ENCODE measurements around the gene ZNF580.
A peak's percentile ranks its signal among the peaks of the same experiment; 100 is the strongest.

The ZNF580 gene

GRCh38 chr19:55640577-55641425 lies at the start of gene ZNF580:
Gene ZNF580, plus strand, starts transcription at chr19:55641002. Its CDS starts 1,507 bp downstream, at chr19:55642509.
- Mint-ChIP-seq H3K4me3 (peak within 1 kb of the TSS; percentile 95), H3K4me1 (peaks cover 53% of the 10 kb centered on the region), H3K27me3 (no peaks in the 10 kb centered on the region), H3K9me3 (peaks cover 2% of the 10 kb centered on the region), H3K36me3 (peaks cover 18% of the 10 kb centered on the region), H3K27ac (peak within 1 kb of the TSS; percentile 87)
- peak in 1 of 2 donors; percentile 65 for DNase-seq (ENCODE audit: low spot score in 2 of 2)
- ATAC-seq (ENCODE audit: low read depth), result no peak

GRCh38 chr19:55591555-55591954 lies 49.2 kb upstream of the ZNF580 start:
- Mint-ChIP-seq H3K36me3 (peaks cover 27% of the 10 kb centered on the region), H3K27me3 (no peaks in the 10 kb centered on the region), H3K27ac (no peak overlapping the region), H3K4me3 (no peak overlapping the region), H3K4me1 (peaks cover 6% of the 10 kb centered on the region), H3K9me3 (peaks cover 2% of the 10 kb centered on the region)
- ATAC-seq (ENCODE audit: low read depth) (no peak), DNase-seq (ENCODE audit: low spot score in 2 of 2) (no peak)

- Mint-ChIP-seq H3K27me3 (no peaks in the 10 kb centered on the region), H3K9me3 (peaks cover 2% of the 10 kb centered on the region), H3K36me3 (peaks cover 33% of the 10 kb centered on the region), H3K4me1 (peaks cover 3% of the 10 kb centered on the region), H3K4me3 (no peak overlapping the region), H3K27ac (no peak overlapping the region)
- ATAC-seq (ENCODE audit: low read depth) (no peak), DNase-seq (ENCODE audit: low spot score in 2 of 2) (no peak)
These were observed 48.3 kb upstream of the ZNF580 start for GRCh38 chr19:55592391-55593090.

- H3K9me3 Mint-ChIP-seq, result peaks cover 5% of the 10 kb centered on the region
- no peak overlapping the region for H3K4me3 Mint-ChIP-seq
- peaks cover 6% of the 10 kb centered on the region for H3K4me1 Mint-ChIP-seq
- ATAC-seq (ENCODE audit: low read depth), result no peak
- no peak for DNase-seq (ENCODE audit: low spot score in 2 of 2)
- H3K27me3 Mint-ChIP-seq, result no peaks in the 10 kb centered on the region
- no peak overlapping the region for H3K27ac Mint-ChIP-seq
- peaks cover 38% of the 10 kb centered on the region for H3K36me3 Mint-ChIP-seq
These were observed 47.6 kb upstream of the ZNF580 start for GRCh38 chr19:55593096-55593772.

DNA sequence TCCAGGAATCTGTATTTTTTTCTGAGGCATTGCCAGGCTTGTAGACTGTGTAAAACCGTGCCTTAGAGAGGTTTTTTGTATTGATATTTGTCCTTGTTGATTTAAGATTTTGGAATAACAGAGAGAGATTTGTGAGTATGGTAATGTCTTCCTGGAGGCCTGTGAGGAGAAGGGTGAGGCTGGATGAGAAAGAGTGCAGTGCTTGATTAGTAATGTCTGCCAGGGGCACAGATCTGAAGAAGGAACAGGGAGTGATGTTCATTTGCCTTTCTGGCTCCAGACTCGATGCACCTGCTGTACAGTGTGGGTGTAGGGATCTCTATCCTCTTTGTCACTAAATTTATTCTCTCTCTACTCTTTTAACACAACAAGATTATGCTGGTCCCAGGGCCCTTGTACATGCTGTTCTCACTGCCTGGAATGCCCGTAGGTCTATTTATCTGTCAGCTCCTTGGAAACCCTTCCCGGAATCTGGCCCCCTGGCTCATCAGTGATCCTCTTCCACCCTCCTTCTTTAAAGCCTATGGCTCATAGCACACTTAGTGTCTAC lies 45.7 kb upstream of the ZNF580 start:
- no peaks in the 10 kb centered on the region for H3K27me3 Mint-ChIP-seq
- no peak overlapping the region for H3K4me3 Mint-ChIP-seq
- peaks cover 42% of the 10 kb centered on the region for H3K36me3 Mint-ChIP-seq
- H3K4me1 Mint-ChIP-seq, result peaks cover 11% of the 10 kb centered on the region
- ATAC-seq (ENCODE audit: low read depth) (no peak), DNase-seq (ENCODE audit: low spot score in 2 of 2) (no peak)
- H3K27ac Mint-ChIP-seq, result no peak overlapping the region
- H3K9me3 Mint-ChIP-seq, result peaks cover 8% of the 10 kb centered on the region

DNA sequence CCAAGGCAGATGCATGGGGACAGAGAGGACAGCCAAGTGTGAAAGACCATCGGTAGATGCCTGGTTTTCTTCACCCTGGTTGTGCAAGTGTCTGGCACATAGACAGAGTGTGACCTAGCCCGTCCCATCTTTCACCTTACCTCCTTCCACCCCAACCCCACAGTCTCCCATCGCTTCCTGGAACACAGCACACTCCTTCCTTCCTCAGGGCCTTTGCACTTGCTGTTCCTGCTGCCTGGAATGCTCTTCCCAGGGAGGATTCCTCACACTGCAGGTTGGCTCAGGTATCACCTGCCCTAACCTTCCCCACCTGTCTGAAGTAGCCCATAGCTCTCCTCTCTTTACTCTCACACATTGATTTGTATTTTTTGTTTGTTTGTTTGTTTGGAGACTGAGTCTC lies 44.5 kb upstream of the ZNF580 start:
- peaks cover 40% of the 10 kb centered on the region for H3K36me3 Mint-ChIP-seq
- ATAC-seq (ENCODE audit: low read depth), result no peak
- H3K27ac Mint-ChIP-seq, result no peak overlapping the region
- peaks cover 14% of the 10 kb centered on the region for H3K4me1 Mint-ChIP-seq
- peaks cover 8% of the 10 kb centered on the region for H3K9me3 Mint-ChIP-seq
- no peak for DNase-seq (ENCODE audit: low spot score in 2 of 2)
- H3K27me3 Mint-ChIP-seq, result no peaks in the 10 kb centered on the region
- no peak overlapping the region for H3K4me3 Mint-ChIP-seq

DNA sequence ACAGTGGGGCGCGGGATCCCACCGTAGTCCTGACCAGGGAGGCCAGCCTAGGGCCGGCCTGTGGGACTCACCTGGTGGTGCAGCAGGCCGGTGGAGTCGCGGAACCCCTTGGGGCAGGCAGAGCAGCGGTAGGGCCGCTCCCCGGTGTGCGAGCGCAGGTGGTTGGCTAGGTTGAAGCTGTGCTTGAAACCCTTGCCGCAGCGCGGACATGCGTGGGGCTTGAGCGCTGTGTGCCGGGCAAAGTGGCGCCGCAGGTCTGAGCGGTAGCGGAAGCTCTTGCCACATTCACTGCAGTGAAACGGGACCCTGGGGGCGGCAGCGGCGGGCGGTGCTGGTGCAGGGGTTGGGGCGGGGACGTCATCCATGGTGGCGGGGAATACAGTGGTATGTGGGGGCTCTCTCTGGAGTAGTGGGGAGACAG lies 43.3 kb upstream of the ZNF580 start:
- no peak overlapping the region for H3K27ac Mint-ChIP-seq
- peaks cover 17% of the 10 kb centered on the region for H3K4me1 Mint-ChIP-seq
- H3K36me3 Mint-ChIP-seq, result peaks cover 37% of the 10 kb centered on the region
- ATAC-seq (ENCODE audit: low read depth), result no peak
- H3K4me3 Mint-ChIP-seq, result no peak overlapping the region
- H3K9me3 Mint-ChIP-seq, result peaks cover 8% of the 10 kb centered on the region
- H3K27me3 Mint-ChIP-seq, result no peaks in the 10 kb centered on the region
- no peak for DNase-seq (ENCODE audit: low spot score in 2 of 2)

GRCh38 chr19:55598034-55598433 lies 42.8 kb upstream of the ZNF580 start:
- no peak for DNase-seq (ENCODE audit: low spot score in 2 of 2)
- no peak for ATAC-seq (ENCODE audit: low read depth)
- Mint-ChIP-seq H3K9me3 (peaks cover 8% of the 10 kb centered on the region), H3K27me3 (no peaks in the 10 kb centered on the region), H3K4me3 (no peak overlapping the region), H3K36me3 (peaks cover 37% of the 10 kb centered on the region), H3K27ac (no peak overlapping the region), H3K4me1 (peaks cover 17% of the 10 kb centered on the region)

DNA sequence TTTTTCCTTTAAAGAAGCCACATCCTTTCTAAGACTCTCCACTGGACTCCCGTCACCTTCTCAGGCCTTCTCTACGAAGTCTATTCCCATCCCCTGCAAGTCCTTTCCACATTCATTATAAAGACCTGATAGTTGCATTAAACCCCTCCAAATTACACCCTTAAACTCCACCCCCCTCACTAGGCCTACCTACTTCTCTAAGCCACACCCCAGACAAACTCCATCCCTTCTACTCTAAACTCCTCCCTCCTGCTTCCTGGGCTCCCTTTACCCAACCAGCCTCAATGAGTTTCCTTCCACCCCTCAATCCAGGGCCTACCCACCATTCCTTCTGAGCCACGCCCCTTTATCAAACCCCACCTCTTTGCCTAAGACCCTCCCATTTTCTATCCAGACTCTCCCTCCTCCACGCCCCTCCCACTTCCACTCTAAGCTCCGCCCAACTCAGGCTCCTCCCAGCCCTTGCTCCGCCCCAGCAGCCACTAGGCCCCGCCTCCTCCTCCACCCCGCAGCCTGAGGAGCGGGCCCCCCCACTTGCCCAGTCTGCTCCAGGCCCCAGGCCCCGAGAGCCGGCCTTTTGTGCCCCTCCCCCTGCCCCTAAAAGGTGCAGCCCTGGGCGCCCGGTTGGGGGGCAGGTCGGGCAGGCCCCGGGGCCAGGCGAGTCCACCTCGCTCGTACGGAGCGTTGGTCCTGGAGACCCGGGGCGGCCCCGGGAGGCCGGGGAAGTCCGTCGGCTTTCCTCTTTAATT lies 41.9 kb upstream of the ZNF580 start:
- H3K36me3 Mint-ChIP-seq, result peaks cover 34% of the 10 kb centered on the region
- H3K4me1 Mint-ChIP-seq, result peaks cover 17% of the 10 kb centered on the region
- H3K4me3 Mint-ChIP-seq, result peak overlapping the region; percentile 98
- ATAC-seq (ENCODE audit: low read depth) (peak; percentile 67), DNase-seq (ENCODE audit: low spot score in 2 of 2) (peak; percentile 99)
- H3K9me3 Mint-ChIP-seq, result peaks cover 8% of the 10 kb centered on the region
- H3K27ac Mint-ChIP-seq, result peak overlapping the region; percentile 97
- no peaks in the 10 kb centered on the region for H3K27me3 Mint-ChIP-seq

DNA sequence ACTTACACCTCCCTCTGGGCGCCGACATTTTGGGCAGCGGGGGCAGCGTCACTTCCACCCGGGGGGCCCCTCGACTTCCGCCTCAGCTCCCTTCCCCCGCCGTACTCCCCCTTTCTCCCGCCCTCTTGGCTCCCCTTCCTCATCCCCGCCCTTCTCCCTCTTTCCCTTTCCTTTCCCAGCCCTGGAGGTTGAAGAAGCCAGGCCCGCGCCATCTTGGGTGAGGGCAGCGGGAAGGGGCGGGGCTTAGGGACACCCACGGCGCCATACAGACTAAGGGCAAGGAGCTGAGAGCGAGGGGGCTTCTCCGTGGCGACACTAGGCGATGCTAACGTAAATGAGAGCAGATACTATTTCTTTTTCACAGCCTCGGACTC lies 41.3 kb upstream of the ZNF580 start, which contains the start of gene FIZ1:
Gene FIZ1 (minus strand): TSS at position 50 of the 374 bp plus-strand sequence. CDS start 1,652 bp downstream, outside the sequence.
- peaks cover 18% of the 10 kb centered on the region for H3K4me1 Mint-ChIP-seq
- no peaks in the 10 kb centered on the region for H3K27me3 Mint-ChIP-seq
- H3K9me3 Mint-ChIP-seq, result peaks cover 8% of the 10 kb centered on the region
- ATAC-seq (ENCODE audit: low read depth) (peak; percentile 67), DNase-seq (ENCODE audit: low spot score in 2 of 2) (peak in 1 of 2 donors; percentile 92)
- H3K4me3 Mint-ChIP-seq, result peak within 1 kb of the TSS; percentile 98
- H3K27ac Mint-ChIP-seq, result peak within 1 kb of the TSS; percentile 97
- peaks cover 34% of the 10 kb centered on the region for H3K36me3 Mint-ChIP-seq

GRCh38 chr19:55599842-55600661 lies 40.8 kb upstream of the ZNF580 start, which contains the start of gene ZNF524:
Gene ZNF524, plus strand, starts transcription at chr19:55600288. Its CDS starts 1,825 bp downstream, at chr19:55602113.
- peaks cover 30% of the 10 kb centered on the region for H3K36me3 Mint-ChIP-seq
- H3K4me1 Mint-ChIP-seq, result peaks cover 22% of the 10 kb centered on the region
- peak within 1 kb of the TSS; percentile 98 for H3K4me3 Mint-ChIP-seq

DNA sequence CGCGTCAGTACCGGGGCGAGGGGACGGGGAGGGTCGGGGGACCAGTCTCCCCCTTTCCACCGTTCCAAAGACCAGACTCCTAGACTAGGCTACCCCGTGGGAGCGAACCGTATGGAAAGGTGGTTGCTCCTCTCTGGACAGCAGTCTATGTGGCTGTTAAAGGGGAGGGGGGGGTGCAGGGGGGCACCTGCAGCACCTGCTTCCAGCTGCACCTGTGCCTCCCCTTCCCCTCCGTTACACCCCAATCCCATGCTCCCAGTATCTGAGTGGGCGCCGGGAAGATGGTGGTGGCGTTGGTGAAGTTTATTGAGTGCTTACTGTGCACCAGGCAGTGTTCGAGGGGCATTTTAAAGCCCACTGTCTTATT lies 40.2 kb upstream of the ZNF580 start:
- H3K4me1 Mint-ChIP-seq, result peaks cover 22% of the 10 kb centered on the region
- no peaks in the 10 kb centered on the region for H3K27me3 Mint-ChIP-seq
- peaks cover 8% of the 10 kb centered on the region for H3K9me3 Mint-ChIP-seq
- DNase-seq (ENCODE audit: low spot score in 2 of 2) (no peak), ATAC-seq (ENCODE audit: low read depth) (no peak)
- H3K4me3 Mint-ChIP-seq, result peak overlapping the region; percentile 85
- H3K27ac Mint-ChIP-seq, result no peak overlapping the region
- peaks cover 24% of the 10 kb centered on the region for H3K36me3 Mint-ChIP-seq

More at GRCh38 chr19:55599842-55600661, 40.8 kb upstream of the ZNF580 start, which contains the start of gene ZNF524:
- ATAC-seq (ENCODE audit: low read depth) (peak; percentile 61), DNase-seq (ENCODE audit: low spot score in 2 of 2) (peak; percentile 77 to 91)
- peaks cover 8% of the 10 kb centered on the region for H3K9me3 Mint-ChIP-seq
- no peaks in the 10 kb centered on the region for H3K27me3 Mint-ChIP-seq
- peak within 1 kb of the TSS; percentile 97 for H3K27ac Mint-ChIP-seq
